Gastrocnemius medialis (tissue), 4 donors: ENCODE data around the gene MAP3K7. TPM values are rescaled to one million over a fixed set of nuclear protein-coding genes. Genes with fewer than 3 reads are reported as not detected.

Experiments used
- ATAC-seq, 2 donors: fragments of 150-250 bp; one replicate each; pipeline ENCODE4 v1.9.1; 2016
- DNase-seq, 2 donors: peaks; one replicate each; pipeline ENCODE4 v3.0.0-alpha.2; 2019
- H3K27ac ChIP-seq, 4 donors: fragments of 200-600 bp; sonication (generic); 1 replicate in 1 of 4; 2 replicates in 3 of 4; pipeline ENCODE4 v1.5.1; 2016 to 2018; ENCODE audit warnings: mild to moderate bottlenecking in 2 of 4, moderate library complexity in 1 of 4
- H3K27me3 ChIP-seq, 3 donors: fragments of 200-600 bp; sonication (generic) in 2 of 3; 1 replicate in 1 of 3; 2 replicates in 2 of 3; pipeline versions ENCODE4 v1.5.1 to v1.6.0; 2016 to 2019; ENCODE audit warnings: mild to moderate bottlenecking in 1 of 3, moderate library complexity in 1 of 3
- H3K36me3 ChIP-seq, 2 donors: fragments of 200-600 bp; sonication (generic) in 1 of 2; one replicate each; pipeline ENCODE4 v1.5.1; 2017 to 2018
- H3K4me1 ChIP-seq, 2 donors: fragments of 200-600 bp; sonication (generic) in 1 of 2; one replicate each; pipeline ENCODE4 v1.5.1; 2016 to 2017; ENCODE audit warnings: mild to moderate bottlenecking in 2 of 2
- H3K4me3 ChIP-seq, 4 donors: fragments of 200-600 bp; sonication (generic) in 3 of 4; 1 replicate in 1 of 4; 2 replicates in 3 of 4; pipeline ENCODE4 v1.5.1; 2016 to 2019; ENCODE audit warnings: mild to moderate bottlenecking in 2 of 4
- H3K9me3 ChIP-seq, 3 donors: fragments of 200-600 bp; sonication (generic) in 2 of 3; 1 replicate in 1 of 3; 2 replicates in 2 of 3; pipeline ENCODE4 v1.5.1; 2016 to 2019
- POLR2A ChIP-seq, 2 donors: fragments of 450-650 bp; IDR thresholded peaks; one replicate each; pipeline ENCODE4 v1.6.1; 2017; ENCODE audit warnings: antibody characterized with exemption in 2 of 2, mild to moderate bottlenecking in 2 of 2, moderate library complexity in 2 of 2
- in situ Hi-C, 4 donors: fragments of 200-750 bp; cut with MboI; loops; one replicate each; pipeline versions ENCODE4 v1.15.0 to v1.8.0; 2017; ENCODE audit warnings: low sequenced_read_pairs in 4 of 4
- intact Hi-C: fragments of 100-400 bp; cut with DNase I; formaldehyde crosslinking; loops from one replicate; pipeline ENCODE4 v1.15.1; 2023; ENCODE audit warnings: low total_unique reads
- total RNA-seq, 4 donors: library from RNA; depleted of rRNA; stranded (reverse); fragments of >200 nt; gene quantifications; one replicate each; pipeline versions ENCODE4 v1.1.0 to v1.2.3, GENCODE V29; 2016
- TF ChIP-seq, protein P1 (sequence below), 5 experiments: fragments of 450-650 bp in 3 of 5; fragments of 200-600 bp in 2 of 5; sonication (generic) in 2 of 5; IDR thresholded peaks in 4 of 5; conservative IDR thresholded peaks in 1 of 5; 1 replicate in 4 of 5; 2 replicates in 1 of 5; pipeline ENCODE4 v1.5.1; 2016 to 2019; ENCODE audit warnings: antibody characterized with exemption in 5 of 5, mild to moderate bottlenecking in 3 of 5, moderate library complexity in 3 of 5

The MAP3K7 gene
- total RNA-seq, 4 donors from 2014 or later = 16.6 to 27.2 (median 18.9) TPM

DNA sequence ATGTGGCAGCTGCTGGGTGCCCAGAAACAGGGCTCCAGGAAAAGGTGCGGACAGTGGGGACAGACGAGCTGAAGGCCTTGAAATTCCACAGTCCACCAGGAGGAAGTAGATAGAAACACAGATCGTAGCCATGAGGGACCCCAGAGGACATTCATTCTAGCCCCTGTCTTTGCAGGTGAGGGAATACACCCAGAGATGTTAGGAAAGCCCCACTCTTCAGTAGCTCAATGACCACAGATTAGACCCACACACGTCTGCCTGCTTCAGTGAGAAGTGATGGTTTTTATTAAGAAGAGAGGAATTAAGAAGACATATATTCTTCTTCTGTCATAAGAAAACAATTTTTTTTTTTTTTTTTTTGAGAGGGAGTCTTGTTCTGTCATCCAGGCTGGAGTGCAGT lies 123.0 kb downstream of the MAP3K7 start:
- no peak for ATAC-seq
- Histone ChIP-seq H3K4me1 (peaks cover 0 to 5% of the 10 kb centered on the region in 2 donors), H3K27me3 (no peaks in the 10 kb centered on the region), H3K9me3 (no peaks in the 10 kb centered on the region), H3K36me3 (no peaks in the 10 kb centered on the region), H3K27ac (no peak overlapping the region), H3K4me3 (no peak overlapping the region)
- DNase-seq = no peak
- in situ Hi-C loops = no loop called here
- TF ChIP-seq, protein P1, sequence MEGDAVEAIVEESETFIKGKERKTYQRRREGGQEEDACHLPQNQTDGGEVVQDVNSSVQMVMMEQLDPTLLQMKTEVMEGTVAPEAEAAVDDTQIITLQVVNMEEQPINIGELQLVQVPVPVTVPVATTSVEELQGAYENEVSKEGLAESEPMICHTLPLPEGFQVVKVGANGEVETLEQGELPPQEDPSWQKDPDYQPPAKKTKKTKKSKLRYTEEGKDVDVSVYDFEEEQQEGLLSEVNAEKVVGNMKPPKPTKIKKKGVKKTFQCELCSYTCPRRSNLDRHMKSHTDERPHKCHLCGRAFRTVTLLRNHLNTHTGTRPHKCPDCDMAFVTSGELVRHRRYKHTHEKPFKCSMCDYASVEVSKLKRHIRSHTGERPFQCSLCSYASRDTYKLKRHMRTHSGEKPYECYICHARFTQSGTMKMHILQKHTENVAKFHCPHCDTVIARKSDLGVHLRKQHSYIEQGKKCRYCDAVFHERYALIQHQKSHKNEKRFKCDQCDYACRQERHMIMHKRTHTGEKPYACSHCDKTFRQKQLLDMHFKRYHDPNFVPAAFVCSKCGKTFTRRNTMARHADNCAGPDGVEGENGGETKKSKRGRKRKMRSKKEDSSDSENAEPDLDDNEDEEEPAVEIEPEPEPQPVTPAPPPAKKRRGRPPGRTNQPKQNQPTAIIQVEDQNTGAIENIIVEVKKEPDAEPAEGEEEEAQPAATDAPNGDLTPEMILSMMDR (IDR thresholded peaks at IDR 0.05 in 4 of 5, conservative IDR thresholded peaks at IDR 0.05 in 1 of 5) = no peak
- TF ChIP-seq POLR2A (IDR thresholded peaks at IDR 0.05) = no peak
- intact Hi-C loops = no loop called here
